ENCODE results near the gene CGB8. TPM values are rescaled to one million over a fixed set of nuclear protein-coding genes. Genes with fewer than 3 reads are reported as not detected.

The CGB8 gene
- total RNA-seq, 1 donor from 2014 or later: 9.4 TPM

DNA sequence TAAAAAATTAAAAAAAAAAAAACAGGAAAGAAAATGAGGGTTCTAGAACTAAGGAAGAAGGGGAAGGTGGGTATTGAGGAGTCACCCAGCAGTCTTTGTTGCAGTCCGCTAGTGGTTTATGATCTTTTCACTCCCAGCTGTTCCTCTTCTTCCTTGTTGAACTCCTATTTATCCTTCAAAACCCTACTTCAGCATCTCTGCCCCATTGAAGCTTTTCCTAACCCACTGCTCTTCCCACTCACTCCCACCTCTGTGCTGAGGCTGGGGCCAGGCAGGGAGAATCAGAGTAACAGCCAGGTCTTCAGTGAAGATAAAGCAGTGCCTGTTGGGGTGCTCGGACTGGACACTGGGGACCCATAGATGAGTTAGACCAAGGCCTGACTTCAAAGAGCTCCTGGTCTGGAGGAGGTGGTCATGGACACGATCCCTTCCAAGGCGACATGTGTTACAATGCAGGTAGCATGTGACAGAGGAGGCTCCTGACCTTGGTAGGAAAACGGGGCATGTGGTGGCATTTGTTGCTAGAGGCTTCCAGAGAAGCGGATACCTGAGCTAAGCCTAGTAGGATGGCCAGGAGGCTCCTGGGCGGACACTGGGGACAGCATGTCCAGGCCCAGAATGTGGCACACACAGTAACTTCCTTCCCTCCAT is 43.8 kb downstream of the CGB8 start:
- no peaks in the 10 kb centered on the region for H3K27me3 ChIP-seq (ENCODE audit: insufficient read depth, low read length)
- Mint-ChIP-seq H3K4me3 (ENCODE audit: unreplicated experiment) (no peak overlapping the region), H3K9me3 (ENCODE audit: unreplicated experiment) (no peaks in the 10 kb centered on the region), H3K27ac (ENCODE audit: unreplicated experiment) (no peak overlapping the region), H3K4me1 (ENCODE audit: low read depth, unreplicated experiment) (peaks cover under 1% of the 10 kb centered on the region), H3K27me3 (ENCODE audit: low read depth, unreplicated experiment) (no peaks in the 10 kb centered on the region), H3K36me3 (ENCODE audit: low read depth, unreplicated experiment) (peaks cover 14% of the 10 kb centered on the region)
- no peak overlapping the region for H3K4me2 ChIP-seq (ENCODE audit: low read length)
- H4K20me1 ChIP-seq (ENCODE audit: insufficient read depth, low read length): peaks cover 4% of the 10 kb centered on the region
- no peak overlapping the region for H2AFZ ChIP-seq (ENCODE audit: low read depth, low read length)
- H3K36me3 ChIP-seq (ENCODE audit: insufficient read depth, low read length): peaks cover 20% of the 10 kb centered on the region
- H3K27ac ChIP-seq (ENCODE audit: low read depth, low read length): no peak overlapping the region
- TF ChIP-seq, protein P1, sequence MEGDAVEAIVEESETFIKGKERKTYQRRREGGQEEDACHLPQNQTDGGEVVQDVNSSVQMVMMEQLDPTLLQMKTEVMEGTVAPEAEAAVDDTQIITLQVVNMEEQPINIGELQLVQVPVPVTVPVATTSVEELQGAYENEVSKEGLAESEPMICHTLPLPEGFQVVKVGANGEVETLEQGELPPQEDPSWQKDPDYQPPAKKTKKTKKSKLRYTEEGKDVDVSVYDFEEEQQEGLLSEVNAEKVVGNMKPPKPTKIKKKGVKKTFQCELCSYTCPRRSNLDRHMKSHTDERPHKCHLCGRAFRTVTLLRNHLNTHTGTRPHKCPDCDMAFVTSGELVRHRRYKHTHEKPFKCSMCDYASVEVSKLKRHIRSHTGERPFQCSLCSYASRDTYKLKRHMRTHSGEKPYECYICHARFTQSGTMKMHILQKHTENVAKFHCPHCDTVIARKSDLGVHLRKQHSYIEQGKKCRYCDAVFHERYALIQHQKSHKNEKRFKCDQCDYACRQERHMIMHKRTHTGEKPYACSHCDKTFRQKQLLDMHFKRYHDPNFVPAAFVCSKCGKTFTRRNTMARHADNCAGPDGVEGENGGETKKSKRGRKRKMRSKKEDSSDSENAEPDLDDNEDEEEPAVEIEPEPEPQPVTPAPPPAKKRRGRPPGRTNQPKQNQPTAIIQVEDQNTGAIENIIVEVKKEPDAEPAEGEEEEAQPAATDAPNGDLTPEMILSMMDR (IDR thresholded peaks at IDR 0.05; ENCODE audit: insufficient read depth, low read depth, low read length): no peak
- no peak for TF ChIP-seq EZH2 (IDR thresholded peaks at IDR 0.05; ENCODE audit: insufficient read depth, low read length)
- no peak for DNase-seq (ENCODE audit: low read depth)
- H3K79me2 ChIP-seq (ENCODE audit: insufficient read depth, low read length): peaks cover 4% of the 10 kb centered on the region
- H3K4me1 ChIP-seq (ENCODE audit: insufficient read depth, low read length): no peaks in the 10 kb centered on the region
- no peak overlapping the region for H3K9ac ChIP-seq (ENCODE audit: low read length)
- H3K4me3 ChIP-seq (ENCODE audit: insufficient read depth, low read depth, low read length): no peak overlapping the region
- FAIRE-seq: no peak
- H3K9me3 ChIP-seq (ENCODE audit: insufficient read depth, low read depth, low read length): no peaks in the 10 kb centered on the region

DNA sequence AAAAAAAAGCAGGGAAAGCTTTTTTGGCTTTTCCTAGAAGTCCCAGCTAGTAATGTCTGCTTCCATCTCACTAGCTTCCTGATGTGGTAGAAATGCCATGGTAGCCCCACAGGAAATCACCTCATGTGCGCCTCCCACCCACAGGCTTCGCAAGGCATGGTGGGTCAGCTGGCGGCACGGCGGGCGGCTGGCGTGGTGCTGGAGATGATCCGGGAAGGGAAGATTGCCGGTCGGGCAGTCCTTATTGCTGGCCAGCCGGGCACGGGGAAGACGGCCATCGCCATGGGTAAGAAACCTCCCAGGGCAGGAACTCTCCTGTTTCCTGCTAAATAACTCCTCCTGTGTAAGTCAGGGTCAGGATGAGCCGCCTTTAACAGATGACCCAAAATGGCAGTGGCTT is 44.8 kb downstream of the CGB8 start:
- H3K36me3 ChIP-seq (ENCODE audit: insufficient read depth, low read length): peaks cover 16% of the 10 kb centered on the region
- H3K36me3 Mint-ChIP-seq (ENCODE audit: low read depth, unreplicated experiment): peaks cover 18% of the 10 kb centered on the region

More for the DNA sequence above, 44.8 kb downstream of the CGB8 start:
- Mint-ChIP-seq H3K9me3 (ENCODE audit: unreplicated experiment) (no peaks in the 10 kb centered on the region), H3K4me3 (ENCODE audit: unreplicated experiment) (no peak overlapping the region), H3K27ac (ENCODE audit: unreplicated experiment) (no peak overlapping the region), H3K27me3 (ENCODE audit: low read depth, unreplicated experiment) (no peaks in the 10 kb centered on the region), H3K4me1 (ENCODE audit: low read depth, unreplicated experiment) (peaks cover 7% of the 10 kb centered on the region)
- no peaks in the 10 kb centered on the region for H3K9me3 ChIP-seq (ENCODE audit: insufficient read depth, low read depth, low read length)
- H3K27me3 ChIP-seq (ENCODE audit: insufficient read depth, low read length): no peaks in the 10 kb centered on the region
- H3K4me3 ChIP-seq (ENCODE audit: insufficient read depth, low read depth, low read length): no peak overlapping the region
- peaks cover 10% of the 10 kb centered on the region for H3K79me2 ChIP-seq (ENCODE audit: insufficient read depth, low read length)
- DNase-seq (ENCODE audit: low read depth): no peak
- no peak overlapping the region for H3K9ac ChIP-seq (ENCODE audit: low read length)
- H4K20me1 ChIP-seq (ENCODE audit: insufficient read depth, low read length): peaks cover 12% of the 10 kb centered on the region
- no peak overlapping the region for H2AFZ ChIP-seq (ENCODE audit: low read depth, low read length)
- TF ChIP-seq EZH2 (IDR thresholded peaks at IDR 0.05; ENCODE audit: insufficient read depth, low read length): no peak
- TF ChIP-seq, protein P1 (IDR thresholded peaks at IDR 0.05; ENCODE audit: insufficient read depth, low read depth, low read length): no peak
- H3K4me1 ChIP-seq (ENCODE audit: insufficient read depth, low read length): peaks cover 3% of the 10 kb centered on the region
- H3K4me2 ChIP-seq (ENCODE audit: low read length): no peak overlapping the region
- no peak overlapping the region for H3K27ac ChIP-seq (ENCODE audit: low read depth, low read length)
- no peak for FAIRE-seq
